H1 (cell line): Measurements from ENCODE around the gene C3orf20. TPM values are rescaled to one million over a fixed set of nuclear protein-coding genes. Genes with fewer than 3 reads are reported as not detected.
A peak's percentile ranks its signal among the peaks of the same experiment; 100 is the strongest.

Source experiments
- HDAC6 ChIP-seq: IDR thresholded peaks from one replicate; pipeline ENCODE4 v1.7.1; 2012; ENCODE audit warnings: low read depth, mild to moderate bottlenecking, inconsistent platforms, low read length, moderate library complexity
- KDM5A ChIP-seq: fragments of 200-600 bp; IDR thresholded peaks from 2 replicates; pipeline ENCODE4 v1.7.1; 2012; ENCODE audit warnings: mild to moderate bottlenecking, low read length, inconsistent platforms, mixed read lengths
- NANOG ChIP-seq: IDR thresholded peaks from 2 replicates; pipeline ENCODE4 v1.6.1; 2011; ENCODE audit warnings: low read length, low read depth, mild to moderate bottlenecking, inconsistent platforms; ENCODE audit not compliant: insufficient read depth, poor library complexity, severe bottlenecking
- RBBP5 ChIP-seq: IDR thresholded peaks from 2 replicates; pipeline ENCODE4 v1.7.1; 2012; ENCODE audit warnings: low read depth, mild to moderate bottlenecking, inconsistent platforms, low read length, moderate library complexity, borderline replicate concordance
- TCF12 ChIP-seq: IDR thresholded peaks from 2 replicates; pipeline ENCODE4 v1.6.1; 2011; ENCODE audit warnings: low read depth, mild to moderate bottlenecking, low read length
- USF2 ChIP-seq: IDR thresholded peaks from 2 replicates; pipeline ENCODE4 v1.6.1; 2011; ENCODE audit warnings: low read length, improper control_type of control experiment
- polyA plus RNA-seq, 7 experiments: library from polyadenylated mRNA; depleted of rRNA in 3 of 7; stranded (reverse) in 5 of 7; unstranded in 2 of 7; fragments of >200 nt in 5 of 7; fragments of 200-250 nt in 2 of 7; gene quantifications; 1 replicate in 5 of 7; 2 replicates in 1 of 7; 4 replicates in 1 of 7; pipeline versions ENCODE4 v1.2.1 to v1.2.3, GENCODE V29; 2011 to 2013; ENCODE audit warnings: missing spikeins in 2 of 7, mixed read lengths in 2 of 7
- total RNA-seq: library from RNA; stranded (reverse); fragmentation: NEBNext Ultra II Directional; extraction: Animal tissue kit (Norgen Biotek cat#: 25700); gene quantifications from 2 replicates; pipeline ENCODE4 v1.2.1, GENCODE V29; 2021

Gene C3orf20
- total and polyA plus RNA-seq, 2 of the 8 experiments (the other 6 are each of a cell fraction or from before 2014, with no cell fraction given) = not detected

- TF ChIP-seq NANOG (no peak), RBBP5 (0 out of 2 replicates have a peak, but pooled peaks have one; percentile 10), KDM5A (no peak), USF2 (peak; percentile 25; the same call in 1 of the 2 replicates), HDAC6 (no peak), TCF12 (no peak)
Measured at GRCh38 chr3:14810070-14810791, 135.3 kb downstream of the C3orf20 start (continued).
